ENCODE data around the gene ZIC4.

The ZIC4 gene

DNA sequence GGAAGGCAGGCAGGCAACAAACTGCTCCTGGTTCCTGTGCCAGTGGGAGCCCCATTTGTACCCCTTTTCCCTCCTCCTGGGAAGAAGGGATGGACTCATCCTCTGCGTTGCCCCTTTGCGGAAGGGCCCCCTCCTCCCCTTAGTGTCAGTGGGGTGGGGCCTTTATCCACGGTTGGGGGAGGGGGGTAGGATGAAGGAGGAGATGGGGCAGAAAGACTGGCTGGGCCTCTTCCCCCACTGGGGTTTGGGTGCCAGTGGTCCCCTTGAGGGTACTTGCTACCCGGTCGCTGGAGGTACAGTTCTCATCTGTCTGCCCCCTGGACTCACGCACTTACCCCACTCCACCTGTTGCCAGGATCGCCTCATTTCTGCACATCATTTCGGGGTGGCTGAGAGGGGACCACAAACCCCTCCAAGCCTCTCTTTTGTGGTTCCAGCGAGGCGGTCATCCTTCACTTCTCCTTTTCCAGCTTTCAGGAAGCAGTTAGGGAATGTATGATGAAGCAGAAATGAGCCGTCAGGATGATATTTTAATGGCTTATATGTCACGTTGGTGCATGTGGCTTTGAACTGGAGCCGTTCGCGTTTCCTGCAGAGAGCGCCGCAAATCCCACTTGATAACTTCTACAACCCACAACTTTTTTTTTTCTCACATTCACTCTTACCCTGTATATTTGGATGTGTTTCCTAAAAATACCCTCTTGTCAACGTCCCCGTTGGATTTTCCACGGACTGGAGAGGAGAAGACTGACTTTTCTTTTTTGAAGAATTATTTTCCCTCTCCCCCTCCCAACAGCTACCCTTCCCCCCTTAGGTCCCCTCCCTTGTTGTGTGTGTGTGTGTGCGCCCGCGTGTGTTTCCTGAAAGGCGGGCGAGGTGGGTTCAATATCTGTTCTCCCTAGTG, at the start of gene ZIC4:
TSS of gene ZIC4 (minus strand) at position 516 of the 904 bp plus-strand sequence. CDS start 3,746 bp downstream, outside the sequence.
- no peak for DNase-seq

DNA sequence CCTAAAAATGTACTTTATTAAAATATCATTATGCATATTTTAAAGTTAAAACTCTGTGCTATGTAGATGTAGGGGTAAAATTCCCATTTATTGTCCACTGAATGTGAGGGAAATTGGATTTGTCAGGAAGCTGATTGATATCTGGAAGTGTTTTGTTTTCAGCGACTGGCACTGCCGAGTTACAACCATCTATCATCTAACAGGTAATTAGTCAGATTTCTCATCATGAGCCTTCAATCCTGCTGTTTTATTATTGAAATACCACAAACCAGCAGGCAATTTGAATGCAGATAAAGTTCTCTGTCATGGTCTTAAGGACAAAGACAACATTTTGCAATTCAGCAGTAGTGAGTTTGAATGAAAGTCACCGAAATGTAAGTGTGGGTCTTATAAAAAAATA, 43.3 kb upstream of the ZIC4 start:
- DNase-seq, result no peak

GRCh38 chr3:147447224-147447623, 40.9 kb upstream of the ZIC4 start:
- DNase-seq, result no peak

DNA sequence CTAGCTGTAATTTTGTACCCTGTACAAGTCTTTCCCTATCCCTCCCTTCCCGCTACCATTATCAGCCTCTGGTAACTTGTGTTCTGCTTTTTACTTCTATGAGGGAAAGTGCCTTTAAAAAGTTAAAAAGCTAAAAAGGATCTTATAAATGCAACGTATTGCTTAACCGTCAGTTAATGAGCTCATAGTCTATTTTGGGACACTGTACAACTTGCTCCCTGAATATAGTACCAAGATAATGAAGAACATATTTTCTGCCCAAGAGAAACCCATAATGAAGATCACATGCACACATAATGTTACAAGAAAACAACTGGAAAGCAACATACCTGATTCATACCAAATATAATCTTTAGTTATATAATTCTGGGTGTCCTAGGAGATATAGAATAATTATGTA, 25.4 kb upstream of the ZIC4 start:
- no peak for DNase-seq

DNA sequence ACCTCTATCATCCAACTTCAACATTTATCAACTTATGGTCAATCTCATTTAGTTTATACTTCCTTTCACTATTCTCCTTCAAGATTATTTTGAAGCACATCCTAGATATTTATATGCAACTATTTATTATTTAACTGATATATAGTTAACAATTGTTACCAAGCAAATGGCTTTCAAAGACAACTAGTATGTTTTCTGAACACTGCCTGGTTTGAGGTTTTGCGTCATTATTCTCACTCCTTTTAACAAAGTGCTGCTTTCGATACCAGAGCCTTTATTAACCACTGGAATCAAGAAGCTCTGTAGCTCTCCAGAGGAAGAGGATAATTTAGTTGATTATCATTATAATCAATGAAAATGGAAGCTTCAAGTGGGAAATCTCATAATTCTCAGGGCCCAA, 22.4 kb upstream of the ZIC4 start:
- no peak for DNase-seq

- no peak for DNase-seq
Measured at GRCh38 chr3:147428326-147428725, 22.0 kb upstream of the ZIC4 start.

- DNase-seq, result no peak
Measured at GRCh38 chr3:147427746-147428145, 21.4 kb upstream of the ZIC4 start.

GRCh38 chr3:147426931-147427330, 20.6 kb upstream of the ZIC4 start:
- DNase-seq, result no peak

DNA sequence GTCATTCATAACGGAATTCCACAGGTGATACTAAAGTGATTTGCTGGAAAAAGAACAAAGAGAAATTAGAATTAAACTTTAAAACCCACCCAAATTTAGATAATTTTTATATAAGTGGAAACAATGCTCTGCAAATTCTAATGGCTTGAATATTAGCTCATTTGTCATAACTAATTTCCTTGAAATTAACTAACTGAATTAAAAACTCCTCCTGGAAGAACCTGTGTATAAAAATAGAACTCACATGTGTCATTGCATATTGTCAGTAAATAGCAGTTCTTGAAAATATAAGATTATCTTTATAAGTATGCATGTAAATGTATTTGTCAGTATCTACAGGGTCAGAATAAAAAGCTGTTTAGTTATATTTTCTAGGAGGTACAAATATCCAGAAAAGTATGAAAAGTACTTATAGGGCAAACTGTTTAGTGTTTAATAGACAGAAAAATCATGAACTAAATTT, 19.1 kb upstream of the ZIC4 start:
- no peak for DNase-seq

GRCh38 chr3:147424581-147425387, 18.4 kb upstream of the ZIC4 start:
- DNase-seq, result no peak

GRCh38 chr3:147423798-147424580, 17.6 kb upstream of the ZIC4 start:
- no peak for DNase-seq

GRCh38 chr3:147423537-147423797, 17.1 kb upstream of the ZIC4 start:
- no peak for DNase-seq

DNA sequence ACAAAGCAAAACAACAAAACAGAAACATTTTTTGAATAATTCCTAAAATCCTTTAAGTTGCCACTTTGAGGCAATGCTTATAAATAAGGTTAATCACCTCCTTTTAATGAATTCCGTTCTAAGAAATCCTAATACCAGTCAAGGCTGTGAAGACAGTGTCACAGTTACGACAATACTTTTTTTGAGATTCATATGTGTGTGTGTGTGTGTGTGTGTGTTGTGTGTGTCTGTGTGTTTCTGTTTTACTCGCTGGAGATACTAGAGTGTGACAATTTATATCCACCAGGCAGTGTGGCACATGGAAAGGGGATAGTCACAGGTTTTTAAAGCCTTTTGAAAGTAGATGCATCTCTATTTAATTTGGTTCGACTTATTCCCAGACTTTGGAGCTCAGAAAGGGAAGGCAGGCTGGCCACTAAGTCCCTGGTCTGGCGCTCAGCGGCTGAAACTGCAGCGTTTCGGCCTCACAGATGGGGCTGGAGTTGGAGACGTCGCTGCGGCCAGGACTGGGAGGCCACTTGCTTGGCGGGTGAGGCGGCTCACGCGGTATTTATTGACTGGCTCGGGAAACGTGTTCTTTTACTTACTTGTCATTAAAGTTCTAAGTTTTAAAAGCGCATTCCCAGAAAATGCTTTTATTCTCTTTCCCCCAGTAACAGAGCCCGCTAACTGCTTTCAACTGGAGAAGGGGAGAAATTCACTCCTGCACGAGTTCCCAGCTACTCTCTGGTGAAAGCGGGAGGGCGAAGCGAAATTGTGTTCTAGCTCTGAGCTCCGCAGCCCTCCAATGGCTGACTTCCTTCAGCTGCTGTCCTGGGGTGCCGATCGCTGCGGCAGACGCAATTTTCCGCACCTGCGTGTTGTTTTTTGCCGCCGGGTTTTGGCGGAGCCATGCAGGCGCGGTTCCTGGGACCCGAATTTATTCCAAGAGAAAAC, 16.5 kb upstream of the ZIC4 start:
- DNase-seq, result no peak

DNA sequence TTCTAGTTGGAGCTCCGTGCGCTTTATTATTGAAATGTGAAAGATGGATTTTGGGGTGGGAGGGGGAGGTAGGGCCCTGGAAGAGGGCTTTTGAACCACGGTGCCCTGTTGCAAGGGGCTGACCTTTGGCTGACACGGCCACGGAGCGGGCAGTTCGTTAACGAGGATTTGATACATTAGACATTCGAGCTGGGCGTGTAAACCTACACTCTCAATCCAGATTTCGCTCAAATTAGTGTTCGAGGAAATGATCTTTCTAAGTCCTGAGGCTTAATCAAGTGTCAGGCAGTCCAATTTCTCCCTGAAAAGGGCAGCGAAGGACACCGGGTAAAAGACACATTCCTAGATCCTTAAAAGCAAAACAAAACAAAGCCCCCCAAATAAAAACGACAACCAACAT, 15.9 kb upstream of the ZIC4 start:
- no peak for DNase-seq

GRCh38 chr3:147421184-147421912, 15.0 kb upstream of the ZIC4 start:
- no peak for DNase-seq

- no peak for DNase-seq
Measured at GRCh38 chr3:147420353-147421183, 14.2 kb upstream of the ZIC4 start.

GRCh38 chr3:147419781-147420224, 13.5 kb upstream of the ZIC4 start:
- no peak for DNase-seq

GRCh38 chr3:147418808-147419701, 12.7 kb upstream of the ZIC4 start:
- DNase-seq, result no peak

DNA sequence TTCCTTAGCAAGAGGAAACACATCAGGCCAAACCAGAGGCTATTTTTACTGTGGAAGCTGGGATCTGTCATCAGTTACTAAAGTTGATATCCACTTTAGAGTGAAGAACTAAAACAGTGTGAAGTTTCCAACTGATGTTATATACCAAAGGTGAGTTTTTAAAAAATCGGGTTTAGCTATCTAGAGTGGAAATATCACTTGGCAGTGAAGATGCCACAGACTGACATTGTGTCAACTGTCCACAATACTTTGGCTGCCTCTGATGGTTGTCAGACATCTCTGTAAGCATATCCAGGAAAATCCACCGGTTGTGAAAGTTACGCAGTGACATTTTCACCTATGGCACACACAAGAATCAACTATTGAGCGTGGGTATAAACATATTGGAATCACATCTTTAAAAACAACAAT, 12.0 kb upstream of the ZIC4 start:
- no peak for DNase-seq

Data from activated effector memory CD4-positive, alpha-beta T cell treated with Interleukin-2 at 50 U/mL for 16 hours (primary cell).